Endothelial cell of umbilical vein (primary cell): ENCODE data around the gene CATSPERD. TPM values are rescaled to one million over a fixed set of nuclear protein-coding genes. Genes with fewer than 3 reads are reported as not detected.

Source experiments
- BruUV-seq: library from RNA; stranded (reverse); fragments of 400-500 nt; replicated peaks from 2 replicates; lab custom pipeline; 2021; lab: Mats Ljungman, UMichigan
- CTCF ChIA-PET: fragments of 300-600, 350-600 bp; sonication (Branson Sonifier 250); formaldehyde crosslinking; loops from one replicate; lab custom pipeline; 2021; ENCODE audit warnings: antibody characterized with exemption, inconsistent platforms; lab: Charles Lee
- POLR2A ChIA-PET: fragments of 300-600, 350-600 bp; sonication (Branson Sonifier 250); formaldehyde crosslinking; loops from one replicate; lab custom pipeline; 2021; ENCODE audit warnings: antibody characterized with exemption, inconsistent platforms; lab: Charles Lee
- DNase-seq: peaks from one replicate; pipeline ENCODE4 v3.0.0-alpha.2; 2011; ENCODE audit warnings: low read depth, low spot score
- FAIRE-seq: peaks from 2 replicates; lab custom pipeline; 2011; peaks lifted over from hg19 to GRCh38; lab: Jason Lieb, UNC
- H2AFZ ChIP-seq: 2 replicates; pipeline ENCODE4 v1.6.0; 2012; ENCODE audit warnings: low read depth, low read length, control low read depth, inconsistent platforms
- H3K27ac ChIP-seq: 2 replicates; pipeline ENCODE4 v1.5.1; 2011; ENCODE audit warnings: low read depth, mild to moderate bottlenecking, control low read depth, low read length, moderate library complexity; ENCODE audit not compliant: insufficient read depth
- H3K27me3 ChIP-seq, 2 experiments: 2 replicates each; pipeline versions ENCODE4 v1.6.0 to v1.6.1; 2011; ENCODE audit warnings: low read length in 2 of 2, mixed read lengths in 1 of 2; ENCODE audit not compliant: control insufficient read depth in 2 of 2, insufficient read depth in 2 of 2
- H3K36me3 ChIP-seq, 2 experiments: 2 replicates in 1 of 2; 3 replicates in 1 of 2; pipeline ENCODE4 v1.5.1; 2011; ENCODE audit warnings: low read length in 2 of 2, mild to moderate bottlenecking in 1 of 2, moderate library complexity in 1 of 2; ENCODE audit not compliant: control insufficient read depth in 2 of 2, insufficient read depth in 2 of 2; ENCODE audit errors: extremely low read depth in 1 of 2
- H3K4me1 ChIP-seq: 3 replicates; pipeline ENCODE4 v1.5.1; 2011; ENCODE audit warnings: mild to moderate bottlenecking, low read length; ENCODE audit not compliant: control insufficient read depth, insufficient read depth; ENCODE audit errors: extremely low read depth
- H3K4me2 ChIP-seq: 2 replicates; pipeline ENCODE4 v1.6.1; 2011; ENCODE audit warnings: low read length, control low read depth, mixed read lengths; ENCODE audit not compliant: insufficient read depth
- H3K4me3 ChIP-seq, 3 experiments: fragments of 200-600 bp in 1 of 3; sonication (generic), shearing (Covaris generic) in 1 of 3; replicated peaks in 1 of 3; 2 replicates each; pipeline ENCODE4 v1.5.1; 2011 to 2016; ENCODE audit warnings: control low read depth in 3 of 3, low read length in 3 of 3, mild to moderate bottlenecking in 2 of 3, inconsistent platforms in 1 of 3, low read depth in 1 of 3, moderate library complexity in 1 of 3; ENCODE audit not compliant: insufficient read depth in 1 of 3
- H3K79me2 ChIP-seq: 2 replicates; pipeline ENCODE4 v1.6.0; 2012; ENCODE audit warnings: low read length, inconsistent platforms; ENCODE audit not compliant: control insufficient read depth, insufficient read depth
- H3K9ac ChIP-seq: replicated peaks from 2 replicates; pipeline ENCODE3; 2011; ENCODE audit warnings: low read length, control low read depth; ENCODE audit not compliant: insufficient read depth; ENCODE audit errors: extremely low read depth
- H3K9me1 ChIP-seq: replicated peaks from 3 replicates; pipeline ENCODE4 v1.6.0; 2011; ENCODE audit warnings: mild to moderate bottlenecking, low read length; ENCODE audit not compliant: control insufficient read depth, insufficient read depth; ENCODE audit errors: extremely low read depth
- H3K9me3 ChIP-seq: replicated peaks from 2 replicates; pipeline ENCODE4 v1.5.1; 2012; ENCODE audit warnings: low read length, inconsistent platforms; ENCODE audit not compliant: control insufficient read depth, insufficient read depth
- H4K20me1 ChIP-seq: replicated peaks from 2 replicates; pipeline ENCODE3; 2011; ENCODE audit warnings: mild to moderate bottlenecking, low read length; ENCODE audit not compliant: control insufficient read depth, insufficient read depth; ENCODE audit errors: extremely low read depth
- CTCF ChIP-seq, 2 donors: IDR thresholded peaks; 1 replicate in 1 of 2; 2 replicates in 1 of 2; pipeline ENCODE4 v1.5.1; 2011; ENCODE audit warnings: low read length in 2 of 2, mild to moderate bottlenecking in 2 of 2, moderate library complexity in 2 of 2, control low read depth in 1 of 2, inconsistent platforms in 1 of 2, low read depth in 1 of 2; ENCODE audit not compliant: insufficient read depth in 1 of 2; ENCODE audit errors: extremely low read depth in 1 of 2
- EZH2 ChIP-seq: IDR thresholded peaks from 2 replicates; pipeline ENCODE4 v1.6.1; 2012; ENCODE audit warnings: borderline replicate concordance, low read depth, mild to moderate bottlenecking, moderate library complexity, low read length, inconsistent platforms; ENCODE audit not compliant: severe bottlenecking
- FOS ChIP-seq: IDR thresholded peaks from 2 replicates; pipeline ENCODE4 v1.6.1; 2011; ENCODE audit warnings: mild to moderate bottlenecking, low read length, moderate library complexity, borderline replicate concordance; ENCODE audit not compliant: insufficient read depth
- GATA2 ChIP-seq: IDR thresholded peaks from 2 replicates; pipeline ENCODE4 v1.7.0; 2011; ENCODE audit warnings: low read depth, mild to moderate bottlenecking, moderate library complexity, mixed read lengths, low read length; ENCODE audit not compliant: insufficient read length, insufficient read depth
- JUN ChIP-seq: IDR thresholded peaks from 2 replicates; pipeline ENCODE4 v1.6.1; 2011; ENCODE audit warnings: borderline replicate concordance, low read depth; ENCODE audit not compliant: insufficient read length, insufficient read depth
- MAX ChIP-seq: IDR thresholded peaks from 2 replicates; pipeline ENCODE4 v1.6.1; 2011; ENCODE audit not compliant: insufficient read depth, insufficient read length
- MYC ChIP-seq: IDR thresholded peaks from one replicate; pipeline ENCODE4 v1.6.1; 2011; ENCODE audit warnings: mild to moderate bottlenecking, low read depth, low read length
- POLR2A ChIP-seq: IDR thresholded peaks from 2 replicates; pipeline ENCODE4 v1.6.1; 2012; ENCODE audit warnings: low read depth, mild to moderate bottlenecking, control low read depth, low read length
- POLR2AphosphoS5 ChIP-seq: IDR thresholded peaks from 2 replicates; pipeline ENCODE4 v1.6.1; 2012; ENCODE audit warnings: low read depth, mild to moderate bottlenecking, control low read depth, low read length, moderate library complexity; ENCODE audit not compliant: insufficient read depth
- dilution Hi-C: fragments of 300-500 bp; cut with MboI; formaldehyde crosslinking; loops from one replicate; pipeline ENCODE4 v1.15.0; 2019; ENCODE audit warnings: low sequenced_read_pairs; ENCODE audit not compliant: extremely low pct_ligation_motif_present
- intact Hi-C: fragments of 100-400 bp; cut with micrococcal nuclease; formaldehyde crosslinking; loops from one replicate; pipeline ENCODE4 v1.10.0; 2022
- polyA plus RNA-seq, 4 experiments: library from polyadenylated mRNA; depleted of rRNA in 3 of 4; stranded (reverse) in 3 of 4; unstranded in 1 of 4; fragments of >200 nt; gene quantifications; 2 replicates each; pipeline versions ENCODE4 v1.2.1 to v1.2.3, GENCODE V29; 2011 to 2012; ENCODE audit warnings: missing spikeins in 1 of 4
- total RNA-seq: library from RNA; stranded (reverse); gene quantifications from 2 replicates; pipeline ENCODE4 v1.2.3, GENCODE V29; 2021

CATSPERD gene
- total and polyA plus RNA-seq, 2 donors (not counting 3 experiments of a cell fraction or from before 2014, with no cell fraction given): not detected

- H3K4me3 ChIP-seq: no peak overlapping the region
- DNase-seq (no peak), FAIRE-seq (no peak)
- intact Hi-C loops (no loop called here), dilution Hi-C loops (no loop called here)
- H3K36me3 ChIP-seq: peaks cover 2 to 18% of the 10 kb centered on the region in 2 experiments
- BruUV-seq: no TSS peak
- H4K20me1 ChIP-seq: no peaks in the 10 kb centered on the region
- TF ChIP-seq FOS (no peak), MAX (no peak), POLR2AphosphoS5 (no peak), JUN (no peak), MYC (no peak), POLR2A (no peak), EZH2 (no peak), GATA2 (no peak), CTCF (IDR thresholded peaks at IDR 0.05; ENCODE audit: extremely low read depth in 1 of 2, insufficient read depth in 1 of 2, low read depth in 1 of 2, low read length in 2 of 2) (no peak)
- no peak overlapping the region for H2AFZ ChIP-seq
- H3K27me3 ChIP-seq: no peaks in the 10 kb centered on the region
- H3K27ac ChIP-seq: no peak overlapping the region
- no peaks in the 10 kb centered on the region for H3K4me1 ChIP-seq
- ChIA-PET POLR2A (no interaction called here), CTCF (no interaction called here)
- H3K9me3 ChIP-seq: no peaks in the 10 kb centered on the region
- H3K9ac ChIP-seq: no peak overlapping the region
- no peaks in the 10 kb centered on the region for H3K79me2 ChIP-seq
- H3K9me1 ChIP-seq: no peaks in the 10 kb centered on the region
- H3K4me2 ChIP-seq: no peak overlapping the region
Measured at GRCh38 chr19:5672708-5673459, 47.6 kb upstream of the CATSPERD start.
